ENCODE data around the gene MOB2.

DNA sequence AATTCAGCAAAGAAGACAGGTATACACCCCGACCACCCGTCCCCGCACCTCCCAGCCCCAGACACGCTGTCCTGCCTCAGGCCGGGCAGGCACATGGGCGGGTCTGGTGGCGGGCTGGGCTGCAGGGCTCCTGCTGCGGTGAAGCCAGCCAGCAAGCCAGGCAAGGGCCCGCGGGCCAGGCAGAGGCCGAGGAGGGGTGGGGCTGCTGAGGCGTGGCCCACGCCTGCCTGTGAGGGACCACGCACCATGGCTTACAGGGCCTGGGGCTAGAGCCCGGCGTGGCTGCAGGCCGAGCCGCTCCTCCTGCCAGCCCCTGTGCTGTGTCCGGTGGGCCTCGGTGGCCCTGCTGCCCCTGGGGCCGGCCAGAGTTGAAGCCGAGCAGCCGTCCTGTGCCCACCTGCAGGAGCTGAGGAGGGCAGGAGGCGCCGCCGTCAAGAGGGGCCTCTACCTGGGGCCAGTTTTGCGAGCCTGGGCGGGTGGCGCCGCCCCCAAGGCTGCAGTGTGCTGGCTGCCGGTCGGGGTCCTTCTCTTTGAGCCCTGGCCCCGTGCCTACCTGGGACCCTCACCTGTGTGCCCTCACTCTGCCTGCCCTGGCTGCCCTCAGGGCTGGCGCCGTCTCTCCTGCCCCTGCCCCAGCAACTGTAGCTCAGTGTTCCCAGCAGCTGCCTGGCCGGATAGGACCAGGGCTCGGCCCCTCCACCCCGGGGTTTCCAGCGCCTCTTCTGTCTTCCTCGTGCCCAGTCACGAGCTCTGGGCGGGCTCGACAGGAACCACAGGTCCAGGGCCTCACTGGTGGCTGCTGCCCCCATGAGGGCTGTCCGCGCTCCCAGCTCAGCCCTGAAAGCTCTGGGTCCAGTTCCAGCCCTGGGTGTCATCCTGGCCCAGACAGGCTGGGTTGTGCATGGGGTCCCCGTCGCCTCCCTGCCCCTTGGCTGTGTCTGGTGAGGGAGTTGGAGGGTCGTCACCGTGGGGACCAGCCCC lies 38.4 kb downstream of the MOB2 start:
- TF ChIP-seq POLR2AphosphoS5 (IDR thresholded peaks at IDR 0.05), result no peak
- no peak for TF ChIP-seq CTCF (IDR thresholded peaks at IDR 0.05)

Data from prostate gland (tissue), 2 donors.